OCI-M2 (cell line): Measurements from ENCODE around the gene NOTCH4.
"Not testable (repeated sequence)": the region's sequence is repeated elsewhere in the genome, so short reads cannot be mapped to it uniquely, and the experiment has no call there.

ENCODE experiments used
- DNase-seq: peaks from one replicate; lab custom pipeline; 2025; ENCODE audit not compliant: unreplicated experiment; lab: John Stamatoyannopoulos, UW

NOTCH4 gene

GRCh38 chr6:32223258-32224235, at the start of gene NOTCH4:
NOTCH4 (minus strand) TSS chr6:32224067; CDS start chr6:32223928, 139 bp downstream.
- no peak for DNase-seq

DNA sequence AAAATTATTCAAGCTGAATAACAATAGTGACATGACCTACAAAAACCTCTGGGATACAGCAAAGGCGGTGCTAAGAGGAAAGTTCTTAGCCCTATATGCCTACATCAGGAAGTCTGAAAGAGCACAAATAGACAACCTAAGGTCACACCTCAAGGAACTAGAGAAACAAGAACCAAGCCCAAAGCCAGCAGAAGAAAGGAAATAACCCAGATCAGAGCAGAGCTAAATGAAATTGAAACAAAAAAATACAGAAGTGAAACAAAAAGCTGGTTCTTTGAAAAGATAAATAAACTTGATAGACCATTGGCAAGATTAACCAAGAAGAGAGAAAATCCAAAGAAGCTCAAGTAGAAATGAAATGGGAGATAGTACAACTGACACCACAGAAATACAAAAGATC, 47.6 kb upstream of the NOTCH4 start:
- DNase-seq, result no peak

GRCh38 chr6:32268459-32268858, 44.6 kb upstream of the NOTCH4 start:
- DNase-seq, result not testable (repeated sequence)

DNA sequence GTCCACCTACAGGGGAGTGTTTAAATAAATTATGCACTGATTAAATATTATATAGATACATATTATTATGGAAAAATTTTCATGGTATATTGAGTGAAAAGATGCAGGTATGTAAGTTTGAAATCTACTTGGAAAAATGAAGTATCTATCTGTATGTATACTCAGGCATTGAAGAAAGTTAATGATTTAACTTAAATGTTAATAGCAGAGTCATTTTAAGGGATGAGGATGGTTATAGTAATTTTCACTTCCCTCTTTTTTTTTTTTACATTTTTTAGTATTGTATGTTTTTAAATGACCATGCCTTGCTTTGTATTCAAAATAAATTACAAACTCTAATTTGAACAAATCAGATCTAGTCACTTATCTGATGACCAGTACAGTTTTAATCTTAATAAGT, 43.2 kb upstream of the NOTCH4 start:
- no peak for DNase-seq

- DNase-seq, result not testable (repeated sequence)
Observed at GRCh38 chr6:32257262-32257661, 33.4 kb upstream of the NOTCH4 start.

DNA sequence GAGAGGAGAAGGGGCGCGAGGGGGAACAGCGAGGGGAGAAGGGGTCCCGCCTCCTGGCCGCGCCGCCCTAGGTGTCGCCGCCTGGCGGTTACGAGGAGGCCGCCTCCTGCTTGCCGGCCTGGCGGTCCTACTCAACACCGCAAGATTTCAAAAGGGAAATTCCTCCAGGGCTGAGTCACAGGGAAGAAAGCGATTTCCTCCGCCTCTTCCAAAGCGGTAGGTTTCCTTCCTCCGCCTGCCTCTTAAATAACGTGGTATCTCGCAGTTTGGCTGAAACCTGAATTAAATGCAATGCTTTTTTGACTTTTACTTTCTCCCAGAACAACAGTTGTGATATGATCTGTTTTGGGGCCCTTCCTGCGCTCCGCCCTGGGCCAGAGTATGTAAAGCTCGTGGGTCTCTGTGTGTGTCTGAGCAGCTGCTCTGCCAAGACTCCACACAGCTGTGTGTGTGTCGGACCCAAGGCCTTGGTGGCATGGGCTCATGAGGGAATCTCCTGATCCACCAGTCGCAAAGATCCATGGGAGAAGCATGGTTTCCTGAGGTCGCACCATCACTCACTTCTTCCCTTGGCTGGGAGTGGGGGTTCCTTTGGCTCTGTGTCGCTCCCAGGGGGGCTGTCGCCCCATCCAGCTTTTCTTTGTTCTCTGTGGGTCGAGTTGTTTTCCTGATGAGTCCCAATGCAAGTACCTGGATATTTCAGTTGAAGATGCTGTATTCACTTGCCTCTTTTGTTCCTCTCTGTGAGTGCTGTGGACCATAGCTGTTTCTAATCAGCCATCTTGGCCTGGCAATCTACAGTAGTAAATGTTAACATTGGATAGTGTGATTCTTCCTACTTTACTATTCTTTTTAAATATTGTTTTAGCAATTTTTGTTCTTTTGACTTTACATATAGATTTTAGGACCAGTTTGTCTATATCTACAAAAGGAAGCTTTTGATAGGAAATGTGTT, 31.6 kb upstream of the NOTCH4 start:
- DNase-seq, result no peak

DNA sequence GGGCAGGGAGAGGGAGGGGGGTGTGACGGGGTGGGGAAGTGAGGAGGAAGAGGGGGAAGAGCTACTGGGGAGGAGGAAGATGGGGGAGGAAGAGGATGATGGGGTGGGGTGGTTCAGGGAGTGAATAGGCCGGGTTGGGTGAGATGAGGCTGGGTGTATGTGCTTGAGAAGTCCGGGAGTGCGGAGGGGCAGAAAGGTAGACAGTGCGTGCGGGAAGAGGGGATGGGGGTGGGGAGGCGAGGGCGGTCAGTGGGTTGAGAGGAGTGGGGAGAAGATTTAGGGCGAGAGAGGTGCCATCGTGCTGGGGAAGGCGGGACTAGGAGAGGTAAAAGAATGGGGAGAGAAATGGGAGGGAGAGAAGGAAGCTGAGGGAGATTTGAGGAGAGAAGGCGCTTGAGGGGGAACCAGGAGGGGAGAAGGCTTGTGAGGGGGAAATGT, 30.9 kb upstream of the NOTCH4 start:
- no peak for DNase-seq

DNA sequence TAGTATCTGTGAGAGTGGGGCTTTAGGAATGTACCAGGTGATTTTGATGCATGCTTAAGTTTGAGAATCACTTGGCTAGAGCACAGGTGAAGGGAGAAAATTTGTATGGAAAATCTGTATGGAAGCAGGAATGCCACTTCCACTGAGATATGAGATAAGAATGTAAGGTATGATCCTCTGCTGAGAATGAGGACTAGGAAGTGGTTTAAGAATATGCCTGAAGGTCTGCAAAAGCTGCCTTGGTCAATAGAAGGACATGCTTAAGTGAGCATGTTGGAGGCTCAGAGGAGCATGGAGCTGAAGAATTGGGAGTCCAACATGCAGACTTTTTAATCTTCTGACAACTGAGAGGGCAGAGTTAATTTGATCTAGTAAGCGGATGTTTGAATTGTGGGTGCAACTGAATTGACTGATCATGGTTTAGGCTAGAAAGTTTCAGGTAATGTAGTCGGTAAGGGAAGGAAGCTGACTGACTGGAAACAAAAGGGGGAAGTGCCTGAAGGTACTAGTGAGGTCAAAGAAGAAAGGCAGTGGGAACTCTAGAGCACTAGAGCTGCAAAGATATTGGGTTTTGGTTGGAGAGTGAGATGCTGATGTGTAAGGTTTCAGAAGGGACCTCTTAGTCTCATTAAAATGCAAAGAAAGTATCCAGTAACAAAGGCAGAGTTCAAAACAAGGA, 28.6 kb upstream of the NOTCH4 start:
- no peak for DNase-seq

DNA sequence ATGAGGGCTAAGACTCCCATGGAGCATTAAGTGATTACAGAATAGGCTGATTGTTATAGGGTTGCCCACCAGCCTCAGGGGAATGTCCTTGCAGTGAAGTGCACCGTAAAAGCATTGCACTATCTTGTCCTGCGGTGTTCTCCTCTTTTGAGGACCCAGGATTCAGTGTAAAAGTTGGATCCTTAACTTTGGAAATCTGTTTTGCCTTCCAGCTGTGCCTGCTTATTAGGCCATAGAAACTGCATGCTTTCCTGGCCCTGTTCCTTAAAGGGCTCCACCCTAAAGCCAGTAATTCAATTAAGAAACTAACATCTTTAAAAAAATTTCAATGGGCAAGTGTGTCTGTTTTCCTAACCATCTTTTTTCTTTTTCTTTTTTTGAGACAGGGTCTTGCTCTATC, 25.4 kb upstream of the NOTCH4 start:
- no peak for DNase-seq

- no peak for DNase-seq
Observed at GRCh38 chr6:32247401-32247800, 23.5 kb upstream of the NOTCH4 start.

DNA sequence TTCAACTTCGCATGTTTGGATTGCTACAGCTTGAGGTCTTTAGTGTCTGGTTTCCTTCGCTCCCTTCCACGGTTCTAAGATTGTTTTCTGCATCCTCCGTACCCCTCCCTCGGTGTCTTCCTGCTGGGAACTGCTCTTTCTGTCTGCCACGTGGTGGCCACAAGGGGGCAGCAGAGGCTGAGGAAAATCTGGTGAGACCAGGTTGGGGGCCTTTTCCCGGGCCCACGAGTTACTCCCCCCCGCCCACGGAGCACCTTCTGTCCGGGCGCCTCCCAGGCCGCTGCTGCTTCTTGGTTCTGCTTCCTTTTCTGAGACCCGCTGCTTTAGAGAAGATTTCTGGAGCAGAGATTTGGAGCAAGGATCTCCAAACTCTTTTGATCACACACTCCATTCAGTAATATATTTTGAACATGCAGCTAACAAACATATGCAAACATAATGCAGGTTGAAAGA, 21.1 kb upstream of the NOTCH4 start:
- no peak for DNase-seq

DNA sequence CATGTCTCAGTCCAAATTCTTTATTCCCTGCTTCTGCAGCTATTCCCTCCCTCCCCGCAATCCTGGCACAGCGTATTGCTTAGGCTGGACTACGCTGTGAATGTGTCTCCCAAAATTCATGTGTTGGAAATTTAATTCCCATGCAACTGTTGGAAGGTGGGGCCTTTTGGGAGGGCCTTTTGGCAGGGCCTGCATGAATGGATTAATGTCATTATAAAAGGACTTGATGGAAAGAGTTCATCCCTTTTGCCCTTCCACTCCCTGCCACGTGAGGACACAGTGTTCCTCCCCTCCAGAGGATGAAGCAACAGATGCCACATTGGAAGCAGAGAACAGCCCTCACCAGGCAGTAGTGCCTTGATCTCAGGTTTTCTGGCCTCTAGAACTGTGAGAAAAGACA, 20.4 kb upstream of the NOTCH4 start:
- DNase-seq, result no peak

- not testable (repeated sequence) for DNase-seq
Observed at GRCh38 chr6:32242318-32242813, 18.5 kb upstream of the NOTCH4 start.

DNA sequence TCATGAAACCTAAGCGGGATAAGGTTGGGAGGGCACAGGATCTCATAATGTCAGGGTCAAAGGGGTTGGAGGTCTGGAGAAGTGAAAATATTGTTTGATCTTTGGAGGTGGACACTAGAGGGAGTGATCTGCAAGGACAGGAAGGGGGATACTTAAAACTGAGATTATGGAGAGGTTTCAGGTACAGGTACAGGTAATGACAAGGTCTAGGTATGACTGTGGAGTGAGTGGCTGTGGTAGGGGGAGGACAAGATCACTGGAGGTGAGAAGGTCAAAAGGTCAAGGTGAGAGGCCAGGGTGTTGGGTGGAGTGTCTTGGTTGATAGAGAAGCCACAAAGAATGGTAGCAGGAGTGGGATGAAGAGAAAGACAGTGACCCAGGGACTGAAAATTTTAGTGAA, 16.8 kb upstream of the NOTCH4 start:
- no peak for DNase-seq

GRCh38 chr6:32239462-32239861, 15.6 kb upstream of the NOTCH4 start:
- DNase-seq, result no peak

DNA sequence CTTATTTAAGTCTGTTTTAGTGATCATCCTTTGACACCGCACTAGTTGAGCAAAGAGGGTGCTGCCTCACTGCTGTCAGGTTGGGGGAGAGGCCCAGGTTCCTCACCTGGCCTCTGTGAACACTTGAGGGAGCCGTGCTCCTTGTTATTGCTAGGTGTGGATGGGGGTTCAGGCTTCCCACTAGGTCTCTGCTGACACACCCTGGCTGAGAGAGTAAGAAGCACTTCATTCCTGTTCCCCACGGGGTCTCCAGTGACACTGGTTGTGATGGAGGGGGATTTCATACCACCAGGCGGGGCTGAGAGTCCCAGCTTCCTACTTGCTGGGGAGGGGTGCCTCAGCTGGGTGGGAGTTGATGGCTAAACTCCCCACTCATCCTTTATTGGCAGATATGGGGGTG, 11.1 kb upstream of the NOTCH4 start:
- no peak for DNase-seq

GRCh38 chr6:32226434-32226833, 2.6 kb upstream of the NOTCH4 start:
- DNase-seq, result no peak

- DNase-seq, result no peak
Observed at GRCh38 chr6:32224696-32225095, 829 bp upstream of the NOTCH4 start.

- no peak for DNase-seq
Observed at GRCh38 chr6:32222333-32223230, 1.3 kb downstream of the NOTCH4 start.

DNA sequence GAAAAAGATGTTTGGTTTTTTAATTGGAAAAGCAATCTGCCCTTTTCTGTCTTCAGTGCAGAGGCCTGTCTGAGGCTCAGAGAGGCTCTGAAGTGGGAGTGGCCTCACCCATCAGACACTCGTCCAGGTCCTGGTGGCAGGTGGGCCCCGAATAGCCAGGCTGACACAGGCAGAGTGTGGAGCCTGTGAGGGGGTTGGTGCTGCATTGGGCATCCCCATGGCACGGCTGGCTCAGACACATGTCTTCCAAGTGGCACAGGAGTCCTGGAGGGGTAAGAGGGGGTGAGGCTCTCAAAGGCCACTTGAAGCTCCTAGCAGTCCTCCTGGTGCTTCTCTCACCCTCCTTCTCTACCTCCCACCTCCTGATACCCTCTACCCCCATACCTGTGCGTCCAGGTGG, 3.8 kb downstream of the NOTCH4 start:
- no peak for DNase-seq
